ENCODE data around the gene CLDN8.

Gene CLDN8

DNA sequence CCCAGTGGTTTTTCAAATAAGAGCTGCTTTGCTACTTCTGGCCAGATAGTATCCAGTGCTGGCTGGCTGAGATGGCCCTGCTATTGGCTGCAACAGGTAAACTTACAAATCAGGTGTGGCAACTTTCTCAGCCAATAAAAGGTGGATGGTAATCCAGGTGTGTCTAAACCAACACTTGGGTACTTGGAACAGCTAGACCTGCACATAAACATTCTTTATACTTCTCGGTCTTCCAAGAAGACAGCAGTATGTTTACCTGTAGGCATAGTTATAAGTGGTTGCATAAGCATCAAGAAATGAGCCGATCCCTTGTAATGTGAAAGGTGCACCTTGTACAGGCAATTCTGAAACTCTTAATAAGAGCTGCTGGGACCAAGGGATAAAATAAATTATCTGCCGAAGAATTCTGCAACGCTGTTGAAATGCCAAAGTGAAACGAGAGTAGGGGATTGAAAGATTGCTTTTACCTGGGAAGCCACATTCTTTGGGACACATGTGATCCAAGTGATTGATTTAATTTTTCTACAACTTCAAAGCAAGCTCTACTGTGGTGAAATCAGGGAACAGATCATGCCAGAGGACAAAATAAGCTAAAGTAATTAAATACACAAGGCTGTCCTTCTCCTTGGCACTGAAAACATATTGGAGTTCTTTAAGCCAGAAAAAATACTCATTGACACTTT lies at the start of gene CLDN8:
Gene CLDN8, minus strand, starts transcription at position 57 of the 683 bp plus-strand sequence. CDS start 172 bp downstream, outside the sequence.
- DNase-seq (ENCODE audit: low spot score): no peak

DNA sequence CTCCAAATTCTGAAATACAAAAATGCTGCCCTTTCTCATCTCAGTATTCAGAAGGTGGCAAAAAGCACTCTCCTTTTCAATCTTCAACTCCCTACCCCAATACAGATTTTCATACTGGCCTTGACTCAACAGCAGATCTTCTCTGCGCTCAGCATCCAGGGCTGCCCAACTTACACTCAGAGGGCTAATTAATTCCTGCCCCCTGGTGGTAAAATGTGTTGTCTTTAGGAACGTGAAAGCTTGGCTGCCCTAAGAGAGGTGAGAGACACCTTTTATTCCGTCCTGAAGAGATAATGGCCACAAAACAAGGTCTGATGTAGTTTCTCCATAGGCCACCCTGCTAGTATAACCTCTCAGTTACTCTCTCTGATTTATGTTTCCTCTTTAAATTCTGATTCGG lies 41.9 kb upstream of the CLDN8 start:
- peak; percentile 7 for DNase-seq (ENCODE audit: low spot score)

DNA sequence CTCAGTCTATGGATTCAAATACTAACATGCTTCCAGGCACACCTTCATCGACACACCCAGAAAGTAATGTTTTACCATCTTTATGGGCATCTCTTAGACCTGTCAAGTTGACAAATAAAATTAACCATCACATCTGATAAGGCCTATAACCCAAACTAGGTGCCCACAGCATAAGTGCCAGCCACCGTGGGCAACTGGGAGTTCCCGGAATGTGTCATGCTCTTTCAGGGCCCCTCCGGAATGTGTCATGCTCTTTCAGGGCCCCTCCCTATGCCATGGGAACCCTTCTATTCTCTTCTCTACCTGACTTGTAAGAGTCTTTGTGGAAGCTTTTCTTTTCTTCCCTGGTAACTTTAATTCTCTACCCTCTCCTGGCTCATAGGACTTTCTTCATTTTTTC lies 40.2 kb upstream of the CLDN8 start:
- no peak for DNase-seq (ENCODE audit: low spot score)

DNA sequence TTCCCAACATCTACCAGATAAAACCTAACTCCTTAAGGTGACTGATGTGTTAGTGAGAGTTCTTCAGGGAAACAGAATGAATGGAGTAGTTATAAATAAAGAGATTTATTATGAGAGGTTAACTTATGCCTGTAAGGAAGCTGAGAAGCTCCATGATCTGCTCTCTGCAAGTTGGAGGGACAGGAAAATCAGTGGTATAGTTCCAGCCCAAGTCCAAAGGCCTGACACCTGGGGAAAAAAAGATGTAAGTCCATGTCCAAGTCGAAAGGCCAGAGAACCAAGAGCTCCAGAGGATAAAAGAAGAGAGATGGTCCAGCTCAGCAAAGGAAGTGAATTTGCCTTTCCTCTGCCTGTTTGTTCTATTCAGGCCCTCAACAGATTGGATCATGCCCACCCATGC lies 39.8 kb upstream of the CLDN8 start:
- no peak for DNase-seq (ENCODE audit: low spot score)

DNA sequence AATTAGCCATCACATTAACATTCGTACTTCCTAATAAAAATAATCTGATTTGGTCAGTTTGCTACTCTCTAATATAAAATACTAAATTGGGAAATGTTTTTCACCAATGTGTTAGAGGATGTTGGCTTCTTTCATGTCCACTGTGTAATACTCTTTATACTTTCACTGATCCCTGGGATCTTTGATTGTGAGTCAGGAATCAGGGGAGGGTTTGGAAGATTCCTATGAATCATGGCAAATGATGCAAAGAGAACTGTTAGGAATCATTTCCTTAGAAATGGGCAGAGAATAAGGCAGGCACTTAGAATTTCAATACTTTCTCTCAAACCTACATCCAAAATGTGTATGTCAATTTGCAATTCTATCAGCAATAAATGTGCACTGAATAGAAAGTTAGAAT lies 35.9 kb upstream of the CLDN8 start:
- no peak for DNase-seq (ENCODE audit: low spot score)

DNA sequence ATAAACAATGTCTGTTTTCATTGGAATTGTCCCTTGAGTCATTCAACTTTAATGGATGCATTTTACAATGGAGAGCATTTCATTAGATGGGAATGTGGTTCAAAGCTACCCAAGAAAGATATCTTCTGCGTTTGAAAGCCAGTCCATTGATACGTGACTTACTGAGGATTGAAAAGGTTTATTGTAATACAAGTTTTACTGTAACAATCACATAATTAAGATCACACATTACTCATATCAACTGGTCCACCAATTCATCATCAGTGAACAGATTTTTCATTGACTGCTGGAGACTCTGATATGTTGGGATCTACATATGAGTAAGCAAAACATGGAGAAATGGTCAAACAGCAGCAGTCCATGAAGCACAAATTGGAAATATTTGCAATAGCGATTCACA lies 34.0 kb upstream of the CLDN8 start:
- no peak for DNase-seq (ENCODE audit: low spot score)

DNA sequence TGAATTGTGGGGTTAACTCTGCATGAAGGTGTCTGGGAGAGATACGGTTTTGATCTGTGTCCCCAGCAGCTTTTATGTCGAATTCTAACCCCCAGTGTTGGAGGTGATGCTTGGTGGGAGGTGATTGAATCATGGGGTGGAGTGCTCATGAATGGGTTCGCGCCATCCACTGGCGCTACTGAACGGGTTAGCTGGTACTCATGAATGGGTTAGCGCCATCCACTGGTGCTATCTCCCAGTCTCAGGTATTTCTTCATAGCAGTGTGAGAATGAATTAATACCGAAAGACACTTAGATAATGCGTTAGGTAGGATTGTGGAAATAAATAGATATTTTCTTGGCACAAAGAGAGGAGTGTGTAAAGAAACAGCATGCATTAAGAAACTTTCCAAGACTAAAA lies 32.9 kb upstream of the CLDN8 start:
- no peak for DNase-seq (ENCODE audit: low spot score)

DNA sequence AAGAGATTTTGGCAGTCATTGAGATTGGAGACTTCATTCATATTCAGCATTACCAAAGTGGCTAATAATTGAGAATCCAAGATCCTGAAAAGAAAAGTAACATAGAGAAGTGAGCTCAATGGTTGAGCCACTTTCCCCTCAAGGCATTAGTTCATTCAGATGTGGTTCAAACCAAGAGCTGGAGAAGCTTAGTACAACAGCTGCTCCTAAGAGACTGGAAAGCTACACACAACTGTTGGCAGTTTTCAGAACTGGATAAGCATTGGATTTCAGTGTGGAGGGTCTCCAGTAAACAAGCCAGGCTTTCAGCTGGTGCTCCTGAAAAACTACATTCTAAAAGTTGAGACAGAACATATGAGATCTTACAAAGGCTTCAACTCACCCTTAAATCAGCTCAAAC lies 29.2 kb upstream of the CLDN8 start:
- no peak for DNase-seq (ENCODE audit: low spot score)

DNA sequence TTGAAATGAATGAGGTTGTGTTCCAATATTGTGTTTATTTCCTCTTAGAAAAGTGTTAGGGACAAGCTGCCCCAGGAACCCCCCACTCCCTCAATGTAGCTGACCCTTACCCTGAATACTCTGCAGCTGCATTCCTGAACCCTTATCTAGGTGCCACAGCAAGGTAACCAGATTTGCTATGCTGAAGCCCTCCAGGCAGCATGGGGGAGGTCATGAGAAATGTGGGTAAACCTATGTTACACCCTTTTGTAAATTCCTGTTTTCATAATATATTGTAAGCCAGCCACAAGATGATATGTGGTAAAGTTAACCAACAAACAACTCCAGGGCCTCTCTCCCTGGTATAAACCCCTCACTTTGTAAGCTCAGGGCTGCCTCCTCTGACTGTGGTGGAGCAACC lies 27.8 kb upstream of the CLDN8 start:
- DNase-seq (ENCODE audit: low spot score): no peak

DNA sequence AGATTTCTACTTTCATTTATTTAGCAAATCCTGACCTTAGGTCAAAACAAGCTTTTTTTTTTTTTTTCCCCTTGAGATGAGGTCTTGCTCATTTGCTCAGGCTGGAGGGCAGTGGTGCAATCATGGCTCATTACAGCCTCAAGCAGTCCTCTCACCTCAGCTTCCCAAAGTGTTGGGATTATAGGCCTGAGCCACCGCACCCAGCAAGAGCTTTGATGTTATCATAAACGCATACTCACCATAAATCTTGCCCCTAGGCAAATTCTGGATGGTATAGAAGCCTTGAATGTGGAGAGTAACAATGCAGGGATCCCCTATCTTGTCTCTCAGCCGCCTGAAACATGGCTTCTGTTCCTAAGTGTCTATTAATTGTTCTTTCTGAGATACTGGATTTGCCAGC lies 24.8 kb upstream of the CLDN8 start:
- no peak for DNase-seq (ENCODE audit: low spot score)

DNA sequence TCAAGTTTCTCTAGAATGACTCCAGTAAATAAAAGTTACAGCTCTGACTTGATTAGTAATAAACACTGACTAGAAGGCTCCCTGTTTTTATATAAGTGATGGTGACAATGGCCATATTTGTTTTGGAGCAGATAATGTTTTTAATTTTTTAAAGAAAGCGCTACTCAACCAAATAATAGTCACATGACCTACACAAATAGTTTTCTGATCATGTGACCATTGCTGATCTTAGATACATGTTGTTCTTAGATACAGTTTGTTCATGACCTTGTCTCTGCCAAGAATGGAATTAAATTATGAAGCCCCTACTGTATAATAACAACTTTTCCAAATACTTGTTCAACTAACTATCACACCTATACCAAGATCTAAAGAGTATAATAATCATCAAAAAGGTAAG lies 22.3 kb upstream of the CLDN8 start:
- DNase-seq (ENCODE audit: low spot score): no peak

DNA sequence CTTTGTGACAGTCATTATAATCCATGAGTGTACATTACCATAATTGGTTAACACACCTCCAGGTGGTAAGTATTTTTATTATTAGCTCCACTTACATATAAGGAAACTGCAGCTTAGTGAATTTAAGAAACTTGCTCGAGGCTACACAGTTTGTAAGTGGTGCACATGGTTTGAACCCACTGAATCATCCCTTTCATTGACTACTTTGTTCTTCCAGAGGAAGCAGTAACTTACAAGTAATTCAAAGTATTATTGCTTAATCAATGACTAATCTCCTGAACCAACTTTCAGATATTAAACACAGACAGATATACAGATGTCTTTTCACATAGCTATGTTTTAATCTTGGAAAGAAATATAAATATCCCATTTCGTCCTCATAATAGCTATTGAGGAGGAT lies 18.7 kb upstream of the CLDN8 start:
- no peak for DNase-seq (ENCODE audit: low spot score)

DNA sequence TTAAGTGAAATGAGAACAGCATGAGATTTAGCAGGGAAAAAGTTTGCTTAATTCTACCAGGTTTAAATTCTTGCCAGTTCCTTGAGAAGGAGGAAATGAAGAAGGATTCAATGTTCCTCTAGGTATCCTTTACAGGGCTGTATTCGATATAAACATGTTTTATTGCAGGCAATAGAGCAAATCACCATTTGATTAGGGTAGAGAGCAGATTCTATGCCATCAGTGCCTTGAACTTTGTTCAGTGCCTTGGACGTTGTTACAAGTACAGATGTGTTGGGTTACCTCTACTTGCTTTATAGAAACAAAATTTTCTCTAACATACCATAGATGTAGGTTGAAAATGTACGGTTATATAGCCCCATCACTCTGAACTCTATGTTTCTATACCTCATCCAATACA lies 18.2 kb upstream of the CLDN8 start:
- DNase-seq (ENCODE audit: low spot score): no peak

DNA sequence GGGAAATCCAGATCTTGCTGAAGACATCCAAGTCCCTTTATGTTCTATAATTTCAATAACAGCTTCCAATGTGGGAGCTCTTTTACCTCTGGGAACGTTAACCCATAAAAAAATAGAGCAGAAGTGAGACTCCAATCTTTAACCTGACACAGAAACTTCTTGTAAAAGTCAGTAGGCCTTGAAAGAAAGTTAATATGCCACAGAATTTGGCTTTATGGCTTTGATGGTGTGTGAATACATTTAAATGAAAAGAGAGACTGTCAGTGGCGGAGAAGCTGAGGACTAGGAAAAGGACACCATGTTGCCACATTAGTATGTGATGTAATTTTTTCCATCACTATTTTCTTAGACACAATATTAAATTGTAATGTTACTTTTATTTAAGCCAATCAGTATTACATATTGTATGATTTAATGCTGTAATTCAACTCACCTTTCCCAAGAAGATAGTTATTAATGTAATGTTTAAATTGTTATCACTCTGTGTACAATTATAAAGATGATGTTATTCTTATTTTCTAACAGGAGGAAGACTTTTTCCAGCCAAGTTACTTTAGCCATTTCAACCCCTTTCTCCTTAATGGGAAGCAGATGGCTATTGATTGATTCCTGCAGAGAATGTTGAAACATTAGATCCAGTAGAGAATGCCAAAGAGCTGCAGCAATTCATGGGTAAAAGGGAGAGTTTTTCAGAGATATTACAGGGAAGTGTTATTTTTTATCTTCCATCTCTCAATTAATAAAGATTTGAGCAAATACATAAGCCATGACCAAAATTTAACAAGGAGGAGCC lies 17.5 kb upstream of the CLDN8 start:
- DNase-seq (ENCODE audit: low spot score): no peak

DNA sequence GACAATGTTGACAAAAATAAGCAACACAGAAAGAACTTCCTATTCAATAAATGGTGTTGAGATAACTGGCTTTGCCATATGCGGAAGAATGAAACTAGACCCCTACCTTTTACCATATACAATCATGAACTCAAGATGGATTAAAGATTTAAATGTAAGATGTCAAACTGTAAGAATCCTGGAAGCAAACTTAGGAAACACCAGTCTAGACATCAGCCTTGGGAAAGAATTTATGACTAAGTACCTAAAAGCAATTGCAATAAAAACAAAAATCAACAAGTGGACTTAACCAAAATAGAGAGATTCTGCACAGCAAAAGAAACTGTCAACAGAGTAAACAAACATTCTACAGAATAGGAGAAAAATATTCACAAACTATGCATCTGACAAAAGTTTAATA lies 16.1 kb upstream of the CLDN8 start:
- DNase-seq (ENCODE audit: low spot score): no peak

DNA sequence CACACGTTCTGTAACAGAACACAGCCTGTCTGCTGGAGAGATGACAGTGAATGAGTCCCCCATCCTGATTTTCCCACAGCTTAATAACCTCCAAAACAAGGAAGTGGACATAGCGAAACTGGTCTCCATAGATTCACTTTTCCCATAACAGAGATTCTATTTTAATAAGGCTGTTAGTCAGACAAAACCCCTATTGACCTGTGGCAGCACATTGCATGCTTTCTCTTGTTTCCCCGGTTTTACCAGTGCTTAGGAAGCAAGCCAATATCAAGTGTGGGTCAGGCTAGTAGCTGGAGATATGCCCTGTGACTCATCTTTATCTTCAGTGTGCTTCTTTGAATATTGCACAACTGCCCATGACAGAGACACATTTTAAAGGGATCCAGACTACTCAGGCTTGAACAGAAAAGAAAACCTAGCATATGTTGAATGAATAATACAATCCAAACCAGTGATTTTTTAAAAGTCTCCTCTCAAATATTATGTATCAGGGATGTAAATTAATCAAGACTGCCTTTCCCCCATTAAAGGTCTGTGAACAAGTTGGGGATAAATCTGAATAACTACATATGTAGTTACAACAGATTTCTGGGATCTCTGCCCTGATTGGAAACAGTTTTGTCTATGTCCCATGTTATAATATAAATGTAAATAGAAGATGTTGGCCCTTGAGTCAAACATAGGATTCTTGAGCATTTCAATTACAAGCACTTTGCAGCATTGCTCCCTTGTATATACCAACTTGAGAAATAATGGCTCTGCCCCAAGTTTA lies 11.9 kb upstream of the CLDN8 start:
- peak; percentile 32 for DNase-seq (ENCODE audit: low spot score)

DNA sequence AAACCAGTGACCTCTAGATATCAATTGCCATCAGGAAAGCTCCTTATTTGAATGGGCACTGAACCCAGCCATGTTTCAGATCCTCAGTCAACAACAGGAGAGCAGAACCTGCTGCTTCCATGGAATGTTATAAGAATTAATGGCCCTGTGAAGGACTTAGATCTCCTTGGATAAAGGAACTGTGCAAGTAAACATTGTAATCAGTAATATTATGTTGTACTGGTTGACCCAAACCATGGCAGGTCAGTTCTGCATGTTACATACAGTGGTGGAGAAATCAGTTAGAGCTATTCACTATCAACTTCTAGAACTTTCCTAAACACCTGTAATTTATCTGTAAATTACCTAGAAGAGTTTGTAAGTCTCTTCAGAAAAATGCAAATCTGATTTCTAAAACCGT lies 11.2 kb upstream of the CLDN8 start:
- no peak for DNase-seq (ENCODE audit: low spot score)

DNA sequence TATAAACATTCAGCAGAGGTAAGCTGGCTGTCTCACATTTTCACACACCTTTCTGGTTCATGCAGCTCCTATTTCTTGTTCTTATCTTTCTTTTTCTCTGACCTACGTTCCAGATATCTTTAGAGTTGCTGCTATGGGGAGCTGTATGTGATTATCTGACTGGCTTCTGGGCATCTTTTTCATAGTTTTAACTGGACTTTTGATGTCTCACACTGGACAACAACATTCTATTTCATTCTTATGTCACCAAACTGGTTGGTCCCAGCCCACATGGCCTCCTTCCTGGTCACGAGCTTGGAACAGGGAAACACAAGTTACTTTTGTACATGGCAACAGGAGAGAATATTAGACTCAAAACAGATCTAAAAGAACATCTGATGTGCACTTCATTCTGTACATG lies 7.7 kb upstream of the CLDN8 start:
- DNase-seq (ENCODE audit: low spot score): no peak

DNA sequence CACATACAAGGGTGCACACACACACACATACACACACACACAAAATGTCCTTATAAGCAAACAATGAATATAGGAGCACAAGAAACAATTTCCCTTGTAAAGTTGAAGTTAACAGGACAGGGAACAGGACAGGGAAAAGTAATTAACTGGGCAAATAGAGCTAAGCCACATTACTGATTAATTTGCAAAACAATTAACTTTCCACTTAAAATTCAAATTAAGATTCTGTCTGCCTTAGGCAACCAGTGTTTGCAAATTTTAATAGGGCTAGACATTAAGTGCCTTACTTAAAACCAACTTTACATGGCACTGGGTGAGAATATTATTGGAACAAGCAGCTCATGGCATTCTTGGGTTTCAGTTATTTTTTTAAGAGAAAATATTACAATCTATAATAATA lies 6.8 kb upstream of the CLDN8 start:
- DNase-seq (ENCODE audit: low spot score): no peak

DNA sequence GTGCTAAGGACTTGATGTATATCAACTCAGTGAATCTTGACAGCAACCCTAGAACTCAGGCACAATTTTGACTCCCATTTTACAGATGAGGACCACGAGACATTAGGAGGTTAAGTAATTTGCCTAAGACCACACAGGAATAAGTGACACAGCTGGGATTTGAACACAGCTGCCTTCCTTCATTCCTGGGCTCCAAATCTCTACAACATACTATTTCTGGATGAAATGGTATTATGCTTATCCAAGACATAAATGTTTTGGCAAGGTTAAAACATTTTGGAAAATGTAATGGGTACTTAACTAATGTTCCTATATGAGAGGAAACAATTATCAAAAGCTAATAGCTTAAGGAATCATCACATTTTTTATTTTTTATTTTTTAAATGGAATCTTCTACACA lies 4.8 kb downstream of the CLDN8 start:
- no peak for DNase-seq (ENCODE audit: low spot score)

DNA sequence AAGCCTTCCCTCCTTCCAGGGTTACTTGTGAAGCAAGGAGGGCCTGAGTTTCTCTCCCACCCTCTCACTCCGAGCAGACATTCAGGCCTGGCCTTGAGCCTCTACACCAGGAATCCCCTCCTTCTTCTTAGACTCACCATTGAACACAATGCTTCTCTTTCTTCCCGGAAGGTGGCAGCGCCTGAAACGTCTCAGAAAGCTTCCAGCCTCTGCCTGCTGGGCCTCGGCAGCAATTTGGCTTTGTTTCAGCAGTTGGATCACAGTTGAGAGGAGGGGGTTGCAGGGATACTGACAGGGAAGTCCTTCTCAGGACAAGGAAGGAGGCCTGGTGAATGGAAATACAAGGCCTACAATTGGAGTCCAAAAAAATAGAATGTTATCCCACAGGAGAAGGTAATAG lies 6.3 kb downstream of the CLDN8 start:
- no peak for DNase-seq (ENCODE audit: low spot score)

DNA sequence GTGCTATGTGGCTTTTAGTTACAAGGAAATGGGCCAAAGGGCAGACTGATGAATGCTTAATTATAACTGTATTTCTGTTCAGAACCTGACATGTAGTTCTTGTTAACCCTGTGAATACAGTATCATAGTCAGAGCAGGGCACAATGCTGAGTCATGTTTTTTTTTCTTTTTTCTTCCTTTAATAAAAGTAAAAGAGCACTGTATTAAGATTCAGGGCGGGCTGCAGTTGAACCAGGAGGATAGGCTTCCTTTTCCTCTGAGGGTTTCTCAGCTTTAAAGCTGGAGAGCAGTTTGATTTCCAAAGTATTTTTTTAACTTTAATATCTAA lies 8.7 kb downstream of the CLDN8 start:
- no peak for DNase-seq (ENCODE audit: low spot score)

DNA sequence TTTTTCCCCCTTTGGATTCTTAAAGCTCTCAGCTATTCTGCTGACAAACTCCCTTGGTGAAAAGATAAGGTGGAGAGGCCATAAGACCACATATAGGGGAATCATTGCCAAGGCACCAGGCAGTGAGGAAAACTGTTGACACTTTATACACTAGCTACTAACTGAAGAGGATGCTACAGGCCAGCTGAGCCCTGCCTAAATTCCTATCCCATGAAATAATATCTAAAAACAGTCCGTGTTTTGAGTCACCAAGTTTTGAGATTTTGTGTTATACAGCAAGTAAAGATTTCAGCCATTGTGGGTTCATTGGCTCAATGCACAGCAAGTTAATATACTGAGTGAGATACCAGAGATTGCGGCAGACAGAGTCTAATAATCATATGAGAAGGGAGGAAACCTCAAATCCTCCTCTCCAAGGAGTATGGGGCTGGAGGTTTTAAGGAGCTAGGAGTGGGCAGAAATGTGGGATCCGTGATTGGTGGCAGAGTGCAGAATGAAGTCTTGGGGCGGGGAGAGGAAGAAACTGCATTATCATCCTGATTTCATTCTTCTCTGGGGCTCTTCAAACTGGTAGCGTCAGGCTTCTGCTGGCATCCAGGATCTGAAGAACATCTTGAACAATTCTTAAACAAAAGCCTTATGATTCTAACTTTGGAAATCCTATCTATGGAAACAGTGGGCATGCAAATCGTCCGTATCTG lies 9.2 kb downstream of the CLDN8 start:
- DNase-seq (ENCODE audit: low spot score): no peak

Data from LoVo (cell line).